ENCODE results near the gene FAM89A.
"Not testable (repeated sequence)": the region's sequence is repeated elsewhere in the genome, so short reads cannot be mapped to it uniquely, and the experiment has no call there.

The FAM89A gene

DNA sequence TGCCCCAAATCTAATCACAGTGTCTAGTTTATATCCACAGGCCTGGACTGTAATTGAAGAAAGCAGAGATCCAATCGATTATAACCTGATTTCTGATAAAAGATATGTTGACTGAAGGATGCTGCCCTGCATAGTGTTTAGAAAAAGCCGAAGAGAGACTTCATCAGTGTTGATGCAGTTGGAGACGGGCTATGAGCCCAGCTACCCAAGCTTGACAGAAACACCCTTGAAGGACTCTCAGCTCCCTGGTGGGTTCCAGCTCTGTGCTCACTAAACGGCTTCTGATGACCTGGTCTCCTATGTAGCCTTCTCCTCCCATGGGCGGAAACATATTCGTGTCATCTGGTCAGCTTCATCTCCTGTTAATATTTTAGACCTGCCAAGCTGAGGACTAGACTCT is 10.2 kb downstream of the FAM89A start:
- no peak for DNase-seq

DNA sequence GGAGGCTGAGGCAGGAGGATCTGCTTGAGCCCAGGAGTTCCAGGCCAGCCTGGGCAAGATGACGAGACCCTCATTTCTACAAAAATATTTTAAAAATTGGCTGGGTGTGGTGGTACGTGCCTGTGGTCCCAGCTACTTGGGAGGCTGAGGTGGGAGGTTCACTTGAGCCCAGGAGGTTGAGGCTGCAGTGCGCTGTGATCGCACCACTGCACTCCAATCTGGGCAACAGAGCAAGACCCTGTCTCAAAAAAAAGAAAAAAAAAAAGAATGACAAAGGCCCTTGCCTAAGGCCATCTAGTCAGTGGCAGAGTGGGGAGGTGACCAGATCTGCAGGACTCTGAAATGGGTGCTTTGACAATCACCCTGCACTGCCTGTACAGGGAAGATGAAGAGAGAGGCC is 10.8 kb downstream of the FAM89A start:
- not testable (repeated sequence) for DNase-seq

DNA sequence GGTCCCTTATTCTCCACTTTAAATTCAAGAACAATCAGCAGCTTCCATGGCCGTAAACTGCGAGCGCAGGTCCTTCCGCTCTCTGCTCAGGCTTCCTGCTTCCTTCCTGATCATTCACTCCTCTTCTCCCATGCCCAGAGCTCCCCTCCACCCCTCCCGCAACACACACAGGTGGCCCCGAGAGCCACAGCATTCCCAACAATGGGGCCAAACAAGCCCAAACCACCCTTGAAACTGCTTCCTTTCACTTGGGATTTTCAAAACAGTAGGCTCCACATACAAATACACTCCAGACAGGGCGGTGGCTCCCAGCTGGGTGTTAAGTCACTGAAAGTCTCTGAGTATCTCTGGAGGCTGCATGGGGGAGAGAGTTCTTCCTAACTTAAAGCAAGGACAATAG is 11.4 kb downstream of the FAM89A start:
- peak in 1 of 3 donors; percentile 31 for DNase-seq

DNA sequence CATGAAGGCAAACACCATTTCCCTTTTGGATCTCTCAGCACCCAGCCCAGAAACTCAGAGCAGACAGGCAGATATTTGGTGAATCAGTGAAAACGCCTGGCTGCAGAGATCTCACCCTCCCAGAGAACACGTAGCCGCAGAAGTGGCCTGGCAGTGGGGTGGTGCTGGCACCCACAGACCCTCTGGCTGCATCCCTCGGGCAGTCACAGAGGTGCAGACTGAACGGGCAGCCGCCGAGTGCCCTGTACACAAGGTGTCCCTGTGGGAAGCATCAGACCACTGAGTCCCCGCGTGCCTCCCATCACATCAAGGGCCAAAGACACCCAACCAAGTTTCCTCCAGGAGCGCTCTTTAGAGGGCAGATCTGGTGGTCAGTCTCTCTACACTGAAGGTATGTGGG is 12.1 kb downstream of the FAM89A start:
- no peak for DNase-seq

DNA sequence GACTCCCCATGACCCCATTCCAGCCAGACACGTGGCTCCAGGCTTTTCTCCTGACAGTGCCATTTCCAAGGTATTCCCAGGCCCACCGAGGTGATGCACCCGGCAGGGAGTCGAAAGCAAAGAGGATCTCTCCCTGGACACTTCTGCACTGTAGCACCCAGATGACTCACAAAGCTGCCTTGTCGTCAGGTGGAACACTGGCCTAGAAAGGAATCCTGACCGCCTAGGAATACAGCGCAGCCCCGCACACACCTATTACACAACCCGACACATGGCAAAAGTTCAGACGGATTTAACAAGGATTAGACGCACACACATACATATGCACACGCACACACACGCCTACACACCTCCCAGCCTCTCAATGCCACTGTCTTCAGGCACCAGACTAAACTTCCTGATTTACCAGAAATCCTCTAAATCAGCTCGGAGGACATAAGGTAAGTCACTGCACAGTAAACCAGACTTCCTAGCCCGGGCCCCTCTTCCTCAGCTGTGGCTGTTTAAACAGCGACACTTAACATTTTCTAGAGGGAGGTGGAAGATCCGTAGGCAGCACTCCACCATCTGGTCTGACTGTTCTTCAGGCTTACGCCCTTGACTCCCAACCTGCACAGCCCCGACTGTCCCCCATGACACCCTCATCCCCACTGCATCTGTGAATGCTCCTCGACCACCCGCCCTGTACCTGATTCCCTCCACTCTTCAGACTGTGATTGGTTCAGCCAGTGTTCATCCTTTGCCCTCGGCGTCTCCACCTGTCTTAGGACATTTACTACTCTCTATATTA is 12.7 kb downstream of the FAM89A start:
- DNase-seq = peak; percentile 30 to 34 (median 31)

DNA sequence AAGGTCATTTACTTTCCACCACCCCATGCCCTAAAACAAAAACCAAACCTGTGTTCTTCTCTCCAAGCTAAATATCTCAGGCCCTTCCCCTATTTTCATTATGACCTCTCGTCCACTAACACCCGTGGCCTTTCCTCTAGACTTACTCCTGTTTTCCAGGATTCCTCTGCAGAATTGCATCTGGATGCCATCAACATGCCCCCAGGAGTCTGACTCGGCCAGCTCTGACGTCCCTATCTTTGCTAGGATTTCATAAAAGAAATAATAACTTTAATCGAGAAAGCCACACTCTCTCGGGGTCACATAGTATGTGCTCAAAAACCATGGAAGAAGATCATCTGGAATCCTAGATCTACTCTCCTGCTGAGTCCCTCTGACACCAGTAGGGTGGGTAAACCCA is 13.5 kb downstream of the FAM89A start:
- no peak for DNase-seq

- DNase-seq = no peak
Measured at GRCh38 chr1:231023150-231023549, 16.9 kb downstream of the FAM89A start.

DNA sequence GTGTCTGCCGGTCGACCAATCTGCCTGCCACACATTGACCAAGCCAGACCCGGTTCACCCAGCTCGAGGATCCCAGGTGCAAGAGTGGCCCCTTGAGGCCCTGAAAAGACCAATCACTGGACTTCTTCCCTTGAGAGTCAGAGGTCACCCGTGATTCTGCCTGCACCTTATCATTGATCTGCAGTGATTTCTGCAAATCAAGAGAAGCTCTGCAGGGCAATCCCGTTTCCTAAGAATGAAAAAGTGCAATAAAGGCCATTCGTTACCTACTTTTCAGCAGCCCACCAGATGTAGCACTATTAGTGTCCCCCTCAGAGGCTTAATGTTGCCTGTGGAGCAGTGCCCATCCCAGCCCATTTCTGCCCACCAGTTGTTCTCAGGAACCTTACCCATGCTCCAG is 17.5 kb downstream of the FAM89A start:
- DNase-seq = not testable (repeated sequence)

DNA sequence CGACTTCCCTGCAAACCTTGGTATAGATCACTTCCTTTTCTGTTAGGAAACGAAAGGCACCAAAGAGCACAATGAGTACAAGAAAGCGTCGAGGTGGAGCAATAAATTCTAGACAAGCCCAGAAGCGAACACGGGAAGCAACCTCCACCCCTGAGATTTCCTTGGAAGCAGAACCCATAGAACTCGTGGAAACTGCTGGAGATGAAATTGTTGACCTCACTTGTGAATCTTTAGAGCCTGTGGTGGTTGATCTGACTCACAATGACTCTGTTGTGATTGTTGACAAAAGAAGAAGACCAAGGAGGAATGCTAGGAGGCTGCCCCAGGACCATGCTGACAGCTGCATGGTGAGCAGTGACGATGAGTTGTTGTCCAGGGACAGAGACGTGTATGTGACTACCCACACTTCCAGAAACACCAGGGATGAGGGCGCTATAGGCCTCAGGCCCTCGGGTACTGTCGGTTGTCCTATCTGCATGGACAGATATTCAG is 18.5 kb downstream of the FAM89A start:
- DNase-seq = peak in 2 of 3 donors; percentile 7 to 22

DNA sequence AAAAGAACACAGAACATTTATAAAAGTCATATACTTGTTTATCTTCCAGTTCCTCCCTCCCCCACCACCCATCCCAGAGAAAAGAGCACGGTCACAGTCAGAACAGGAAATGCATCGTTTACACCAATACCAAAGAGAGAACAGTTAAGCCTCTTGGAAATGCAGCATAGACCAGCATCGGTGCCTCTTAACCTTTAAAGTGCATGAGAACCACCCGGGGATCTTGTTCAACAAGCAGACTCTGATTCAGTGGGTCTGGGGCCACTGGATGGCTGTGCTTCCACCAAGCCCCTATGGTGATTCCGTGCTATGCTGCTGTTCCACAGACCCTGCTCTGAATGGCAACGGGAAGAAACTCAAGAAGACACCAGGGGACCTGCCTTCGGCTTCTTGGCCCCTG is 19.2 kb downstream of the FAM89A start:
- no peak for DNase-seq

GRCh38 chr1:231020139-231020601 is 19.9 kb downstream of the FAM89A start:
- peak; percentile 31 to 56 (median 37) for DNase-seq

DNA sequence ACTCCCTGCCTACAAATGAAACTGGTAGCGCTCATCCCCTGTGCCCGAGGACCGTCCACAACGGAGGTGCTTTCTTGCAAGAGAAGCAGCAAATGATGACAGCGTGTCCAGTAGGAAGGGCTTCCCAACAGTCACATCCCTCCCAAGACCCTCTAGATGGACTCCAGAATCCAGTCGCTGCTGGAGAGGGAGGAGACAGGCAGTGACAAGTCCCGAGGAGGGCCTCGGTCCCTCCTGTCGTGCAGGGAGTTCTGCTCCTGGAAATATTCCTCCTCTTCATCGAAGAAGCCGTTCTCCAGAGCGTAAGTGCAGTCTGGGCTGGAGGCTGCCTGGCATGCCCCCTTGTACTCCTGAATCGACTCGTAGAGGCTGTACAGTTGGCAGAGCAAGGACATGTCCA is 20.3 kb downstream of the FAM89A start:
- DNase-seq = no peak

GRCh38 chr1:231016966-231017365 is 23.1 kb downstream of the FAM89A start:
- no peak for DNase-seq

DNA sequence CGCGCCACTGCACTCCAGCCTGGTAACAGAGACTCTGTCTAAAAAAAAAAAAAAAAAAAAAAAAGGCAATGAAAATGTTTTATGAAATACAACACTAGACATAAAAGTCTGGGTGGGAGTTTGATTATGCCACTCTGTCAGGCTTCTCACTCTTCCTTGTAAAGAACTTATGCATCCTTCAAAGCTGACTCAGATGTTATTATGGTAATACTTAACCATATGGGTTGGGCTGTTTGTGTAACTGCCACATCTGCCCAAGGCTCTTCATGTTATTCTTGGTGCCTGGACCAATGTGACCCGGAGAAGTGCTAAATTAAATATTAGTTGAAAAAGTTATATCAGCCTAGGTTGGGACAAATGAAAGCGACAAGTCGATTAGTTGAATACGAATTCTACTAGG is 23.8 kb downstream of the FAM89A start:
- DNase-seq = no peak

GRCh38 chr1:231013391-231014015 is 26.6 kb downstream of the FAM89A start:
- no peak for DNase-seq

- DNase-seq = no peak
Measured at GRCh38 chr1:231011963-231012362, 28.1 kb downstream of the FAM89A start.

DNA sequence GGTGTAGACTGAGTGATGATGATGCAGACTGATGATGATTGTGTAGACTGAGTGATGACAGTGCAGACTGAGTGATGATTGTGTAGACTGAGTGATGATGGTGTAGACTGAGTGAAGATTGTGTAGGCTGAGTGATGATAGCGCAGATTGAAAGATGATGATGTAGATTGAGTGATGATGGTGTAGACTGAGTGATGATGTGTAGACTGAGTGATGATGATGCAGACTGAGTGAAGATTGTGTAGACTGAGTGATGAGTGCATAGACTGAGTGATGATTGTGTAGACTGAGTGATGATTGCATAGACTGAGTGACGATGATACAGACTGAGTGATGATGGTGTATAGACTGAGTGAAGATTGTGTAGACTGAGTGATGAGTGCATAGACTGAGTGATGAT is 28.7 kb downstream of the FAM89A start:
- no peak for DNase-seq

- DNase-seq = not testable (repeated sequence)
Measured at GRCh38 chr1:231007535-231007934, 32.5 kb downstream of the FAM89A start.

GRCh38 chr1:231001892-231002291 is 38.2 kb downstream of the FAM89A start:
- DNase-seq = no peak

- no peak for DNase-seq
Measured at GRCh38 chr1:231000639-231001038, 39.4 kb downstream of the FAM89A start.

DNA sequence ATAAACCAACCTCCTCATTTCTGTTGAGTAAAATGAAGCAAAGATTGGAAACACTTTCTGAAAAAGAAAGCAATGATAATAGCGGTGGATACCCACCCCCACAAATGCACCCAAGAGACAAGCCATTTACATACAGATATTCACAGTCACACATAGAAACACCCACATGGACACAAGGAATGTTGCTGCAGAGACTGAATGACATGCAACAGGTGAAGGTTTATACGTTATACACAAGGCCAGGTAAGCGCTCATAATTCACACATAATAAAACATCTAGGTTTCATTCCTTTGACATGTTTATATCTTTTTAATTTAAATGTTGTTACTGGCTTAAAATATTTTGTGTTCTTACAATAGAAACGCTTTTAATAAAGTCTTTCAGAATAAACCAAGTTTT is 39.9 kb downstream of the FAM89A start:
- DNase-seq = no peak

- no peak for DNase-seq
Measured at GRCh38 chr1:230994860-230995259, 45.2 kb downstream of the FAM89A start.

GRCh38 chr1:230992100-230992774 is 47.8 kb downstream of the FAM89A start:
- no peak for DNase-seq

DNA sequence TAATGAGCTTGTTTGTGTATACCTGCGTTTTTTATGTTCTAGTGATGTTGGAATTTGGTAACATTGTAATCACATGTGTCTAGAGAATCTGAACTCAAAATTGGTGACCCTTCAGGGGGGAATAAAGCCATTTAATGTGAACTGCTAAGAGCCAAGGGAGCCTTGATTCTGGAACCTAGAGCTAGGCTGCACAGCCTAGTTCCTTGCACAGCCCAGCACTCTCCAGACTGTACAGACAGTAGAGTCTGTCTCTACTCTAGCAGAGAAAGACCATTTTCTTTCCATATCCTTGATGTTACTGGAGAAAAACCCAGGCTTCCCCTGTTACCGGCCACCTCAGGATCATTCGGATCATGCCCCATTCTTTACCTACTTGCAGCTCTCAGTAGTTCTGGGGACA is 52.6 kb downstream of the FAM89A start:
- no peak for DNase-seq
